ENCODE data around the gene ARID1A. TPM values are rescaled to one million over a fixed set of nuclear protein-coding genes. Genes with fewer than 3 reads are reported as not detected.
A peak's percentile ranks its signal among the peaks of the same experiment; 100 is the strongest.

The ARID1A gene
- total RNA-seq, 2 experiments from 2014 or later = 82.4 to 84.9 TPM

- intact Hi-C loops (cut with micrococcal nuclease) = no loop called here
- DNase-seq (no peak), ATAC-seq (no peak)
- ChIA-PET POLR2A (no interaction called here), CTCF (no interaction called here)
- H3K36me3 Mint-ChIP-seq (ENCODE audit: low read depth) = peaks cover 71% of the 10 kb centered on the region
- TF ChIP-seq, protein P1, sequence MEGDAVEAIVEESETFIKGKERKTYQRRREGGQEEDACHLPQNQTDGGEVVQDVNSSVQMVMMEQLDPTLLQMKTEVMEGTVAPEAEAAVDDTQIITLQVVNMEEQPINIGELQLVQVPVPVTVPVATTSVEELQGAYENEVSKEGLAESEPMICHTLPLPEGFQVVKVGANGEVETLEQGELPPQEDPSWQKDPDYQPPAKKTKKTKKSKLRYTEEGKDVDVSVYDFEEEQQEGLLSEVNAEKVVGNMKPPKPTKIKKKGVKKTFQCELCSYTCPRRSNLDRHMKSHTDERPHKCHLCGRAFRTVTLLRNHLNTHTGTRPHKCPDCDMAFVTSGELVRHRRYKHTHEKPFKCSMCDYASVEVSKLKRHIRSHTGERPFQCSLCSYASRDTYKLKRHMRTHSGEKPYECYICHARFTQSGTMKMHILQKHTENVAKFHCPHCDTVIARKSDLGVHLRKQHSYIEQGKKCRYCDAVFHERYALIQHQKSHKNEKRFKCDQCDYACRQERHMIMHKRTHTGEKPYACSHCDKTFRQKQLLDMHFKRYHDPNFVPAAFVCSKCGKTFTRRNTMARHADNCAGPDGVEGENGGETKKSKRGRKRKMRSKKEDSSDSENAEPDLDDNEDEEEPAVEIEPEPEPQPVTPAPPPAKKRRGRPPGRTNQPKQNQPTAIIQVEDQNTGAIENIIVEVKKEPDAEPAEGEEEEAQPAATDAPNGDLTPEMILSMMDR (IDR thresholded peaks at IDR 0.05) = no peak
- peaks cover 63% of the 10 kb centered on the region for H3K4me1 Mint-ChIP-seq (ENCODE audit: low read depth)
- H3K9me3 Mint-ChIP-seq = no peaks in the 10 kb centered on the region
- no peaks in the 10 kb centered on the region for H3K27me3 Mint-ChIP-seq
- H3K4me3 Mint-ChIP-seq = no peak overlapping the region
- peak overlapping the region; percentile 79 for H3K27ac Mint-ChIP-seq
These were observed 38.8 kb downstream of the ARID1A start for GRCh38 chr1:26734501-26735058.

GRCh38 chr1:26739329-26739914, 43.6 kb downstream of the ARID1A start:
- peak; percentile 42 for DNase-seq
- intact Hi-C loops (cut with micrococcal nuclease) = no loop called here
- POLR2A ChIA-PET = interaction anchor here (0.8 to 3.4 kb wide), 11 partner anchors 11 to 295 kb away, joined by 3 to 13 read pairs (median 5); partner anchors contain the start of gene PIGV
- peak overlapping the region; percentile 33 for H3K4me3 Mint-ChIP-seq
- peaks cover 65% of the 10 kb centered on the region for H3K4me1 Mint-ChIP-seq (ENCODE audit: low read depth)
- H3K9me3 Mint-ChIP-seq = no peaks in the 10 kb centered on the region
- H3K27ac Mint-ChIP-seq = peak overlapping the region; percentile 74
- ATAC-seq = peak; percentile 21
- H3K36me3 Mint-ChIP-seq (ENCODE audit: low read depth) = peaks cover 68% of the 10 kb centered on the region
- H3K27me3 Mint-ChIP-seq = no peaks in the 10 kb centered on the region
- TF ChIP-seq, protein P1 (IDR thresholded peaks at IDR 0.05) = no peak
- CTCF ChIA-PET = interaction anchor here (0.6 to 2.6 kb wide), 4 partner anchors 11 to 70 kb away, joined by 3 to 19 read pairs (median 6); no protein-coding TSS in a partner anchor

DNA sequence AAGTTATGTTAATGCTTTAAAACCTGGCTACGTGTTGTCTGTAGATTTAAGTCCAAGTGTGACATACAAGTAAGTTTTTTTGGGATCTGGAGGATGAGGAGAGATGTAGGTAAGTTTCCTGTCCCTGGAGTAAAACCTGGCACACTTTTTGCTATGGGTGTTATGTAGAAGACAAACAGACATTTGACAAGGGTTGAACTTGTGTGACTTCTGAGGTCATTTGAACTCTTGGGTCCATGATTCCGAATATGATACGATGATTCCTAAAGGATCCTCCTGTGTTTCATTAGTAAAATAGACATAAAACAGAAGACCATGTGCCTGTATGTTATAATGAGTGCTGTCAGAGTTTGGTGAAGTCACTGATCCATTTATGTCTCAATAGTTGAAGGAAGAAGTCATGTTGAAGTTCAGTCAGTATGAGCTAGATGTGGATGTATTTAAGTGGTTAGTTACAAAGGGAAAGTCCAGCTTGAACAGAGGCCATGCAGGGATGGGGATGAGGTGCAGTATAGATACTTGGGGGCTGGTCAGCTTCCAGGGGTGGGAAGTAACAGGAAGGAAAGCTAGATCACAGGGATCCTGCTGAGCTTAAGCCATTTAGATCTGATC, 44.3 kb downstream of the ARID1A start:
- H3K4me3 Mint-ChIP-seq = no peak overlapping the region
- CTCF ChIA-PET = interaction anchor here (1.0 to 2.6 kb wide), 5 partner anchors 11 to 138 kb away, joined by 3 to 19 read pairs (median 5); no protein-coding TSS in a partner anchor
- ATAC-seq (no peak), DNase-seq (no peak)
- H3K9me3 Mint-ChIP-seq = no peaks in the 10 kb centered on the region
- H3K4me1 Mint-ChIP-seq (ENCODE audit: low read depth) = peaks cover 69% of the 10 kb centered on the region
- intact Hi-C loops (cut with micrococcal nuclease) = no loop called here
- H3K27ac Mint-ChIP-seq = peak overlapping the region; percentile 74
- no peaks in the 10 kb centered on the region for H3K27me3 Mint-ChIP-seq
- TF ChIP-seq, protein P1 (IDR thresholded peaks at IDR 0.05) = no peak
- POLR2A ChIA-PET = interaction anchor here (0.7 to 3.4 kb wide), 5 partner anchors 12 to 47 kb away, joined by 3 to 13 read pairs (median 3); no protein-coding TSS in a partner anchor
- peaks cover 65% of the 10 kb centered on the region for H3K36me3 Mint-ChIP-seq (ENCODE audit: low read depth)

GRCh38 chr1:26740952-26741351, 45.1 kb downstream of the ARID1A start:
- TF ChIP-seq, protein P1 (IDR thresholded peaks at IDR 0.05) = no peak
- intact Hi-C loops (cut with micrococcal nuclease) = no loop called here
- Mint-ChIP-seq H3K36me3 (ENCODE audit: low read depth) (peaks cover 66% of the 10 kb centered on the region), H3K9me3 (no peaks in the 10 kb centered on the region), H3K27ac (peak overlapping the region; percentile 64), H3K4me3 (no peak overlapping the region), H3K27me3 (no peaks in the 10 kb centered on the region), H3K4me1 (ENCODE audit: low read depth) (peaks cover 70% of the 10 kb centered on the region)
- ATAC-seq = no peak
- no peak for DNase-seq
- POLR2A ChIA-PET = interaction anchor here (1.1 to 5.0 kb wide), 2 partner anchors 41 to 48 kb away, joined by 3 to 80 read pairs; partner anchors contain the start of gene ARID1A
- CTCF ChIA-PET = interaction anchor here (1.0 to 7.2 kb wide), 6 partner anchors 8 to 139 kb away, joined by 3 to 70 read pairs (median 11); partner anchors contain the start of gene PIGV
